Adipose tissue (tissue), 3 donors: Measurements from ENCODE around the gene DAND5. TPM values are rescaled to one million over a fixed set of nuclear protein-coding genes. Genes with fewer than 3 reads are reported as not detected.

Experiments
- H3K27ac ChIP-seq: one replicate; pipeline ENCODE4 v1.5.1; 2013; ENCODE audit warnings: low read depth, low read length
- WGBS, 3 donors: extraction: QIAGEN DNeasy Blood & Tissue Kit; methylation state at CpG; one replicate each; pipeline ENCODE4 v1.1.7; 2013; 5-methylcytosine and 5-hydroxymethylcytosine counted together
- polyA plus RNA-seq, 3 donors: library from polyadenylated mRNA; stranded (reverse); fragments of 200-250 nt; gene quantifications; one replicate each; pipeline ENCODE4 v1.2.3, GENCODE V29; 2013
- donor health status: healthy with polysubstance abuse.
- donor health status: Bipolar disorder and iron deficiency.
- donor health status: healthy.

Gene DAND5
- polyA plus RNA-seq, result under 1 TPM; 0.04 to 0.11 (median 0.05) TPM

GRCh38 chr19:12969292-12969988, at the start of gene DAND5:
Gene DAND5, plus strand, starts transcription at chr19:12969576. Its CDS starts 85 bp downstream, at chr19:12969661.
- no peak within 1 kb of the TSS for H3K27ac ChIP-seq
- WGBS, 3 donors, result 30 to 58% (median 52%) methylated on average over 14 of the region's 14 CpGs

GRCh38 chr19:12921047-12921446, 48.3 kb upstream of the DAND5 start:
- H3K27ac ChIP-seq, result no peak overlapping the region
- WGBS, 3 donors, result 54 to 65% (median 62%) methylated on average over 3 of the region's 3 CpGs

- 91 to 99% (median 94%) methylated on average over 4 of the region's 4 CpGs for WGBS, 3 donors
- H3K27ac ChIP-seq, result no peak overlapping the region
Observed at GRCh38 chr19:12922959-12923358, 46.4 kb upstream of the DAND5 start.

- no peak overlapping the region for H3K27ac ChIP-seq
- 95 to 98% (median 96%) methylated on average over 29 of the region's 29 CpGs for whole genome bisulfite sequencing, 3 donors
Observed at GRCh38 chr19:12924621-12925310, 44.6 kb upstream of the DAND5 start.

GRCh38 chr19:12930002-12930645, 39.3 kb upstream of the DAND5 start:
- 87 to 91% (median 88%) methylated on average over 18 to 19 of the region's 19 CpGs for WGBS, 3 donors
- H3K27ac ChIP-seq, result no peak overlapping the region

GRCh38 chr19:12932392-12933286, 36.7 kb upstream of the DAND5 start:
- no peak overlapping the region for H3K27ac ChIP-seq
- 24 to 28% (median 25%) methylated on average over 16 of the region's 16 CpGs for WGBS, 3 donors

- no peak within 1 kb of the TSS for H3K27ac ChIP-seq
- WGBS, 3 donors, result 0 to 1% (median 1%) methylated on average over 46 to 51 of the region's 51 CpGs
Observed at GRCh38 chr19:12933287-12934072, 35.9 kb upstream of the DAND5 start, which contains the start of gene FARSA. Gene FARSA, minus strand, starts transcription at chr19:12933711. Its CDS starts 15 bp downstream, at chr19:12933696.

- H3K27ac ChIP-seq, result no peak overlapping the region
- 83 to 91% (median 87%) methylated on average over 10 of the region's 10 CpGs for WGBS, 3 donors
Observed at GRCh38 chr19:12935071-12935470, 34.3 kb upstream of the DAND5 start.

GRCh38 chr19:12936582-12936981, 32.8 kb upstream of the DAND5 start:
- H3K27ac ChIP-seq, result no peak overlapping the region
- WGBS, 3 donors, result 49 to 79% (median 51%) methylated on average over 7 of the region's 7 CpGs

GRCh38 chr19:12937093-12937926, 32.1 kb upstream of the DAND5 start:
- no peak overlapping the region for H3K27ac ChIP-seq
- WGBS, 3 donors, result 14 to 25% (median 19%) methylated on average over 23 of the region's 23 CpGs

GRCh38 chr19:12937927-12938778, 31.2 kb upstream of the DAND5 start, which contains the start of gene CALR:
Gene CALR, plus strand, starts transcription at chr19:12938609. Its CDS starts 71 bp downstream, at chr19:12938680.
- no peak within 1 kb of the TSS for H3K27ac ChIP-seq
- WGBS, 3 donors, result 0% methylated on average over 63 of the region's 63 CpGs

GRCh38 chr19:12938779-12939601, 30.4 kb upstream of the DAND5 start:
- WGBS, 3 donors, result 0 to 1% (median 1%) methylated on average over 44 to 54 of the region's 54 CpGs
- H3K27ac ChIP-seq, result no peak overlapping the region

GRCh38 chr19:12939975-12940423, 29.4 kb upstream of the DAND5 start:
- H3K27ac ChIP-seq, result no peak overlapping the region
- 34 to 45% (median 42%) methylated on average over 10 of the region's 10 CpGs for WGBS, 3 donors

- H3K27ac ChIP-seq, result no peak overlapping the region
- WGBS, 3 donors, result 44 to 64% (median 60%) methylated on average over 2 of the region's 2 CpGs
Observed at GRCh38 chr19:12940897-12941296, 28.5 kb upstream of the DAND5 start.

- no peak overlapping the region for H3K27ac ChIP-seq
- 64 to 71% (median 71%) methylated on average over 18 of the region's 18 CpGs for WGBS, 3 donors
Observed at GRCh38 chr19:12943437-12944044, 25.8 kb upstream of the DAND5 start.
